ENCODE results near the gene RPS21. TPM values are rescaled to one million over a fixed set of nuclear protein-coding genes. Genes with fewer than 3 reads are reported as not detected.

Gene RPS21
- total RNA-seq, 4 donors from 2014 or later, result 819 to 3,701 (median 3,102) TPM

GRCh38 chr20:62418709-62419487 is 32.0 kb downstream of the RPS21 start:
- H3K4me3 ChIP-seq, result no peak overlapping the region
- intact Hi-C loops (cut with DNase I), result no loop called here
- DNase-seq, result no peak
- peaks cover 0 to 37% (median 0%) of the 10 kb centered on the region in 4 donors for H3K27me3 ChIP-seq
- H3K36me3 ChIP-seq, result no peaks in the 10 kb centered on the region
- peaks cover 0 to 3% (median 0%) of the 10 kb centered on the region in 3 donors for H3K4me1 ChIP-seq
- no peak overlapping the region for H3K27ac ChIP-seq
- TF ChIP-seq POLR2A (IDR thresholded peaks at IDR 0.05), result no peak
- no peak for TF ChIP-seq CTCF (IDR thresholded peaks at IDR 0.05)
- WGBS, 2 donors, result 83 to 87% methylated on average over 4 to 7 of the region's 19 CpGs
- no peaks in the 10 kb centered on the region for H3K9me3 ChIP-seq

GRCh38 chr20:62419759-62420158 is 32.9 kb downstream of the RPS21 start:
- Histone ChIP-seq H3K27ac (no peak overlapping the region), H3K4me1 (peaks cover 0 to 12% (median 0%) of the 10 kb centered on the region in 3 donors), H3K36me3 (no peaks in the 10 kb centered on the region), H3K9me3 (no peaks in the 10 kb centered on the region), H3K4me3 (no peak overlapping the region), H3K27me3 (peaks cover 0 to 46% (median 0%) of the 10 kb centered on the region in 4 donors)
- no CpG with 5 or more reads among the region's 9 CpGs for WGBS, 2 donors
- intact Hi-C loops (cut with DNase I), result no loop called here
- TF ChIP-seq POLR2A (IDR thresholded peaks at IDR 0.05) (no peak), CTCF (IDR thresholded peaks at IDR 0.05) (no peak)
- DNase-seq, result no peak

DNA sequence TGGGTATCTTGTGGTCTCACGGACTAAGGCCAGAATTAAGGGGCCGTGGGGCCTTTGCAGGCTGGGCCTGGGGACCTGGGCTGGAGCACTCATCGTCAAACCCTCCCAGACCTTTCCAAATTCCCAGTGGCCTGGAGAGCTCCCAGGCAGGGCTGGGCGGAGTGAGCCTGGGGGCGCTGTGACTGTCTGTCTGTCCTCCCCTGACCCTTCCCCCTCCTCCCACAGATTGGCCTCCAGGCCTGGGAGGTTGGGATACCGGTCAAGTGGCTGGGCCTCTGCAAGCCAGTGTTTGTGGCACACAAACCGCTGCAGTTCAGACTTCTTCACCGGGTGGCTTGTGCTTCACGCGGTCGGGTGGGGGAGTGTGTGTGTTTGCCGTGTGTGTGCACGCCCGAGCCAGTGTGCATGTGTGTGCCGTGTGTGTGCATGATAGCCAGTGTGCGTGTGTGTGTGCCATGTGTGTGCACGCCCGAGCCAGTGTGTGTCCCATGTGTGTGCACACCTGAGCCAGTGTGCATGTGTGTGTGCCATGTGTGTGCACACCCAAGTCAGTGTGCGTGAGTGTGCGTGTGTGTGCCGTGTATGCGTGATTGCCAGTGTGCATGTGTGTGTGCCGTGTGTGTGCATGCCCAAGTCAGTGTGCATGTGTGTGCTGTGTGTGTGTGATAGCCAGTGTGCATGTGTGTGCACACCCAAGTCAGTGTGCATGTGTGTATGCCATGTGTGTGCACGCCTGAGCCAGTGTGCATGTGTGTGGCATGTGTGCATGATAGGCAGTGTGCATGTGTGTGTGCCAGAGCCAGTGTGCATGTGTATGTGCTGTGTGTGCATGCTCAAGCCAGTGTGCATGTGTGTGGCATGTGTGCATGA is 34.2 kb downstream of the RPS21 start:
- Histone ChIP-seq H3K27me3 (peaks cover 0 to 53% (median 0%) of the 10 kb centered on the region in 4 donors), H3K27ac (no peak overlapping the region), H3K4me3 (no peak overlapping the region), H3K9me3 (no peaks in the 10 kb centered on the region), H3K4me1 (peaks cover 0 to 15% (median 0%) of the 10 kb centered on the region in 3 donors), H3K36me3 (no peaks in the 10 kb centered on the region)
- intact Hi-C loops (cut with DNase I), result no loop called here
- TF ChIP-seq POLR2A (IDR thresholded peaks at IDR 0.05), result no peak
- DNase-seq, result no peak
- 87% methylated on average over 18 of the region's 24 CpGs; no CpG with 5 or more reads in 1 of the 2 donors for WGBS, 2 donors

DNA sequence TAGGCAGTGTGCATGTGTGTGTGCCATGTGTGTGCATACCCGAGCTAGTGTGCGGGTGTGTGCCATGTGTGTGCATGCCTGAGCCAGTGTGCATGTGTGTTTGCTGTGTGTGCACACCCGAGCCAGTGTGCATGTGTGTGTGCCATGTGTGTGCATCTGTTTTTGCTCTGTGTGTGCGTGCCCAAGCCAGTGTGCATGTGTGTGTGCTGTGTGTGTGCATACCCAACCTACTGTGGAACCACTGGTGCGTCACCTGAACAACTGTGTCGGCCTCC is 34.8 kb downstream of the RPS21 start:
- H3K27ac ChIP-seq, result no peak overlapping the region
- no peak for DNase-seq
- intact Hi-C loops (cut with DNase I), result no loop called here
- no peak for TF ChIP-seq CTCF (IDR thresholded peaks at IDR 0.05)
- H3K27me3 ChIP-seq, result peaks cover 0 to 47% (median 0%) of the 10 kb centered on the region in 4 donors
- no peak overlapping the region for H3K4me3 ChIP-seq
- no peaks in the 10 kb centered on the region for H3K9me3 ChIP-seq
- H3K36me3 ChIP-seq, result no peaks in the 10 kb centered on the region
- 83 to 92% methylated on average over 2 to 6 of the region's 6 CpGs for WGBS, 2 donors
- peaks cover 0 to 21% (median 0%) of the 10 kb centered on the region in 3 donors for H3K4me1 ChIP-seq

- Histone ChIP-seq H3K36me3 (no peaks in the 10 kb centered on the region), H3K27me3 (peaks cover 0 to 50% (median 0%) of the 10 kb centered on the region in 4 donors), H3K4me1 (peaks cover 0 to 31% (median 1%) of the 10 kb centered on the region in 3 donors), H3K4me3 (no peak overlapping the region), H3K9me3 (no peaks in the 10 kb centered on the region), H3K27ac (no peak overlapping the region)
- intact Hi-C loops (cut with DNase I), result no loop called here
- DNase-seq, result no peak
- 88 to 89% methylated on average over 9 to 10 of the region's 20 CpGs for WGBS, 2 donors
- TF ChIP-seq POLR2A (IDR thresholded peaks at IDR 0.05) (no peak), CTCF (IDR thresholded peaks at IDR 0.05) (no peak)
These were observed 35.9 kb downstream of the RPS21 start for GRCh38 chr20:62422636-62423325.
